GM23248 (cell line): ENCODE results near the gene SNTN. TPM values are rescaled to one million over a fixed set of nuclear protein-coding genes. Genes with fewer than 3 reads are reported as not detected.

Experiments used
- DNase-seq: peaks from one replicate; pipeline ENCODE4 v3.0.0-alpha.2; 2015
- H2AFZ ChIP-seq: fragments of 200-600 bp; sonication (generic); 2 replicates; pipeline ENCODE4 v1.6.1; 2016; ENCODE audit warnings: antibody characterized with exemption
- H3F3A ChIP-seq: fragments of 200-600 bp; sonication (generic); 2 replicates; pipeline ENCODE4 v1.6.1; 2016; ENCODE audit warnings: mild to moderate bottlenecking, antibody characterized with exemption, mixed run types; ENCODE audit not compliant: insufficient read depth
- H3K27ac ChIP-seq: fragments of 200-600 bp; sonication (generic); 2 replicates; pipeline ENCODE4 v1.5.1; 2016; ENCODE audit warnings: mild to moderate bottlenecking
- H3K27me3 ChIP-seq: fragments of 200-600 bp; sonication (generic); replicated peaks from 2 replicates; pipeline ENCODE4 v1.6.1; 2016; ENCODE audit warnings: mild to moderate bottlenecking; ENCODE audit not compliant: insufficient read depth
- H3K36me3 ChIP-seq: fragments of 200-600 bp; sonication (generic); 2 replicates; pipeline ENCODE4 v1.6.1; 2016; ENCODE audit warnings: low read depth, mild to moderate bottlenecking
- H3K4me1 ChIP-seq: fragments of 200-600 bp; sonication (generic); 2 replicates; pipeline ENCODE4 v1.6.1; 2016; ENCODE audit warnings: mild to moderate bottlenecking; ENCODE audit not compliant: insufficient read depth
- H3K4me2 ChIP-seq: fragments of 200-600 bp; sonication (generic); one replicate; pipeline ENCODE4 v1.6.1; 2016; ENCODE audit warnings: mild to moderate bottlenecking; ENCODE audit not compliant: unreplicated experiment
- H3K4me3 ChIP-seq: fragments of 200-600 bp; sonication (generic); 2 replicates; pipeline ENCODE4 v1.5.1; 2016; ENCODE audit warnings: mild to moderate bottlenecking
- H3K79me2 ChIP-seq: fragments of 200-600 bp; sonication (generic); 2 replicates; pipeline ENCODE4 v1.6.1; 2016; ENCODE audit warnings: mild to moderate bottlenecking; ENCODE audit not compliant: insufficient read depth
- H3K9ac ChIP-seq: fragments of 200-600 bp; sonication (generic); 2 replicates; pipeline ENCODE4 v1.6.1; 2016; ENCODE audit warnings: mild to moderate bottlenecking
- H3K9me2 ChIP-seq: fragments of 200-600 bp; sonication (generic); 2 replicates; pipeline ENCODE4 v1.6.1; 2016; ENCODE audit warnings: mixed run types, mild to moderate bottlenecking, moderate library complexity; ENCODE audit not compliant: insufficient read depth
- H3K9me3 ChIP-seq: fragments of 200-600 bp; sonication (generic); one replicate; pipeline ENCODE4 v1.6.1; 2017; ENCODE audit warnings: low read depth
- H4K20me1 ChIP-seq: fragments of 200-600 bp; sonication (generic); 2 replicates; pipeline ENCODE4 v1.6.0; 2016; ENCODE audit not compliant: insufficient read depth
- EZH2 ChIP-seq: fragments of 200-600 bp; sonication (generic); IDR thresholded peaks from 2 replicates; pipeline ENCODE4 v1.6.1; 2018; ENCODE audit warnings: antibody characterized with exemption, mild to moderate bottlenecking; ENCODE audit not compliant: insufficient read depth, poor library complexity, severe bottlenecking
- EZH2phosphoT487 ChIP-seq: fragments of 200-600 bp; sonication (generic); IDR thresholded peaks from 2 replicates; pipeline ENCODE4 v1.6.1; 2018; ENCODE audit warnings: antibody characterized with exemption, moderate library complexity, mild to moderate bottlenecking, low read depth; ENCODE audit not compliant: insufficient read depth
- WGBS, 2 experiments: methylation state at CpG; one replicate each; pipeline ENCODE4 v1.1.6; 2015 to 2017; ENCODE audit warnings: low lambda C conversion rate in 2 of 2, low coverage in 1 of 2; ENCODE audit errors: missing lambda C conversion rate in 2 of 2; 5-methylcytosine and 5-hydroxymethylcytosine counted together
- in situ Hi-C: fragments of 300-500 bp; cut with MboI; formaldehyde crosslinking; loops from 2 replicates; pipeline ENCODE4 v1.15.0; 2020
- polyA plus RNA-seq: library from polyadenylated mRNA; unstranded; fragments of >200 nt; fragmentation: Nextera tagmentation; extraction: Ambion mirVana; gene quantifications from 2 replicates; pipeline ENCODE4 v1.2.1, GENCODE V29; 2016
- total RNA-seq: library from RNA; depleted of rRNA; stranded (reverse); fragments of >200 nt; shearing (Covaris generic); gene quantifications from 2 replicates; pipeline ENCODE4 v1.2.3, GENCODE V29; 2014

Gene SNTN
- total and polyA plus RNA-seq, 2 experiments from 2014 or later, result not detected

GRCh38 chr3:63674586-63674985, 22.1 kb downstream of the SNTN start:
- Histone ChIP-seq H3K4me2 (no peak overlapping the region), H3K9me3 (no peaks in the 10 kb centered on the region), H3F3A (no peaks in the 10 kb centered on the region), H3K4me3 (no peak overlapping the region), H3K4me1 (no peaks in the 10 kb centered on the region), H3K9ac (no peak overlapping the region), H3K27ac (no peak overlapping the region), H3K27me3 (no peaks in the 10 kb centered on the region), H3K79me2 (no peaks in the 10 kb centered on the region), H2AFZ (no peak overlapping the region), H3K9me2 (no peaks in the 10 kb centered on the region), H4K20me1 (no peaks in the 10 kb centered on the region), H3K36me3 (no peaks in the 10 kb centered on the region)
- WGBS, 2 experiments, result 80 to 82% methylated on average over 2 of the region's 2 CpGs
- TF ChIP-seq EZH2phosphoT487 (no peak), EZH2 (no peak)
- in situ Hi-C loops, result loop anchor here (25.0 kb wide), 1 partner anchor 312 kb away; no protein-coding TSS in a partner anchor
- no peak for DNase-seq

GRCh38 chr3:63679186-63679585, 26.7 kb downstream of the SNTN start:
- Histone ChIP-seq H3K4me3 (no peak overlapping the region), H3K36me3 (no peaks in the 10 kb centered on the region), H3K9me3 (no peaks in the 10 kb centered on the region), H2AFZ (no peak overlapping the region), H3K4me1 (no peaks in the 10 kb centered on the region), H3K9me2 (no peaks in the 10 kb centered on the region), H3K4me2 (no peak overlapping the region), H4K20me1 (no peaks in the 10 kb centered on the region), H3K27ac (no peak overlapping the region), H3K9ac (no peak overlapping the region), H3F3A (no peaks in the 10 kb centered on the region), H3K27me3 (no peaks in the 10 kb centered on the region), H3K79me2 (no peaks in the 10 kb centered on the region)
- 83 to 97% methylated on average over 1 of the region's 1 CpG for WGBS, 2 experiments
- no peak for DNase-seq
- TF ChIP-seq EZH2, result no peak
- no peak for TF ChIP-seq EZH2phosphoT487
- in situ Hi-C loops, result no loop called here

- no peaks in the 10 kb centered on the region for H3K79me2 ChIP-seq
- no peak overlapping the region for H3K4me2 ChIP-seq
- no peak for TF ChIP-seq EZH2phosphoT487
- TF ChIP-seq EZH2, result no peak
- no peaks in the 10 kb centered on the region for H3K9me2 ChIP-seq
- no peak overlapping the region for H2AFZ ChIP-seq
- no peaks in the 10 kb centered on the region for H4K20me1 ChIP-seq
- H3K4me1 ChIP-seq, result no peaks in the 10 kb centered on the region
- no peak overlapping the region for H3K4me3 ChIP-seq
- no peaks in the 10 kb centered on the region for H3K36me3 ChIP-seq
- in situ Hi-C loops, result no loop called here
- no peaks in the 10 kb centered on the region for H3F3A ChIP-seq
- 75 to 83% methylated on average over 6 of the region's 6 CpGs for WGBS, 2 experiments
- DNase-seq, result no peak
- H3K27me3 ChIP-seq, result no peaks in the 10 kb centered on the region
- H3K9ac ChIP-seq, result no peak overlapping the region
- no peaks in the 10 kb centered on the region for H3K9me3 ChIP-seq
- no peak overlapping the region for H3K27ac ChIP-seq
Observed at GRCh38 chr3:63684081-63684480, 31.6 kb downstream of the SNTN start.

- no peak overlapping the region for H2AFZ ChIP-seq
- H3F3A ChIP-seq, result no peaks in the 10 kb centered on the region
- no peaks in the 10 kb centered on the region for H4K20me1 ChIP-seq
- no peak overlapping the region for H3K4me3 ChIP-seq
- in situ Hi-C loops, result no loop called here
- no peaks in the 10 kb centered on the region; the same call in 1 of the 2 replicates for H3K4me1 ChIP-seq
- no peaks in the 10 kb centered on the region for H3K9me2 ChIP-seq
- no peak overlapping the region for H3K4me2 ChIP-seq
- TF ChIP-seq EZH2phosphoT487 (no peak), EZH2 (no peak)
- H3K79me2 ChIP-seq, result no peaks in the 10 kb centered on the region
- H3K9ac ChIP-seq, result no peak overlapping the region
- no peak for DNase-seq
- no peak overlapping the region for H3K27ac ChIP-seq
- no peaks in the 10 kb centered on the region for H3K9me3 ChIP-seq
- no peaks in the 10 kb centered on the region for H3K27me3 ChIP-seq
- no peaks in the 10 kb centered on the region for H3K36me3 ChIP-seq
- 85 to 88% methylated on average over 2 of the region's 2 CpGs for WGBS, 2 experiments
Observed at GRCh38 chr3:63685340-63685739, 32.9 kb downstream of the SNTN start.
